Endothelial cell of umbilical vein (primary cell): ENCODE measurements around the gene CACNA1B. TPM values are rescaled to one million over a fixed set of nuclear protein-coding genes. Genes with fewer than 3 reads are reported as not detected.

Experiments used
- BruUV-seq: library from RNA; stranded (reverse); fragments of 400-500 nt; replicated peaks from 2 replicates; lab custom pipeline; 2021; lab: Mats Ljungman, UMichigan
- CTCF ChIA-PET: fragments of 300-600, 350-600 bp; sonication (Branson Sonifier 250); formaldehyde crosslinking; loops from one replicate; lab custom pipeline; 2021; ENCODE audit warnings: antibody characterized with exemption, inconsistent platforms; lab: Charles Lee
- POLR2A ChIA-PET: fragments of 300-600, 350-600 bp; sonication (Branson Sonifier 250); formaldehyde crosslinking; loops from one replicate; lab custom pipeline; 2021; ENCODE audit warnings: antibody characterized with exemption, inconsistent platforms; lab: Charles Lee
- DNase-seq: peaks from one replicate; pipeline ENCODE4 v3.0.0-alpha.2; 2011; ENCODE audit warnings: low read depth, low spot score
- FAIRE-seq: peaks from 2 replicates; lab custom pipeline; 2011; peaks lifted over from hg19 to GRCh38; lab: Jason Lieb, UNC
- H2AFZ ChIP-seq: 2 replicates; pipeline ENCODE4 v1.6.0; 2012; ENCODE audit warnings: low read depth, low read length, control low read depth, inconsistent platforms
- H3K27ac ChIP-seq: 2 replicates; pipeline ENCODE4 v1.5.1; 2011; ENCODE audit warnings: low read depth, mild to moderate bottlenecking, control low read depth, low read length, moderate library complexity; ENCODE audit not compliant: insufficient read depth
- H3K27me3 ChIP-seq, 2 experiments: 2 replicates each; pipeline versions ENCODE4 v1.6.0 to v1.6.1; 2011; ENCODE audit warnings: low read length in 2 of 2, mixed read lengths in 1 of 2; ENCODE audit not compliant: control insufficient read depth in 2 of 2, insufficient read depth in 2 of 2
- H3K36me3 ChIP-seq, 2 experiments: 2 replicates in 1 of 2; 3 replicates in 1 of 2; pipeline ENCODE4 v1.5.1; 2011; ENCODE audit warnings: low read length in 2 of 2, mild to moderate bottlenecking in 1 of 2, moderate library complexity in 1 of 2; ENCODE audit not compliant: control insufficient read depth in 2 of 2, insufficient read depth in 2 of 2; ENCODE audit errors: extremely low read depth in 1 of 2
- H3K4me1 ChIP-seq: 3 replicates; pipeline ENCODE4 v1.5.1; 2011; ENCODE audit warnings: mild to moderate bottlenecking, low read length; ENCODE audit not compliant: control insufficient read depth, insufficient read depth; ENCODE audit errors: extremely low read depth
- H3K4me2 ChIP-seq: 2 replicates; pipeline ENCODE4 v1.6.1; 2011; ENCODE audit warnings: low read length, control low read depth, mixed read lengths; ENCODE audit not compliant: insufficient read depth
- H3K4me3 ChIP-seq, 3 experiments: fragments of 200-600 bp in 1 of 3; sonication (generic), shearing (Covaris generic) in 1 of 3; replicated peaks in 1 of 3; 2 replicates each; pipeline ENCODE4 v1.5.1; 2011 to 2016; ENCODE audit warnings: control low read depth in 3 of 3, low read length in 3 of 3, mild to moderate bottlenecking in 2 of 3, inconsistent platforms in 1 of 3, low read depth in 1 of 3, moderate library complexity in 1 of 3; ENCODE audit not compliant: insufficient read depth in 1 of 3
- H3K79me2 ChIP-seq: 2 replicates; pipeline ENCODE4 v1.6.0; 2012; ENCODE audit warnings: low read length, inconsistent platforms; ENCODE audit not compliant: control insufficient read depth, insufficient read depth
- H3K9ac ChIP-seq: replicated peaks from 2 replicates; pipeline ENCODE3; 2011; ENCODE audit warnings: low read length, control low read depth; ENCODE audit not compliant: insufficient read depth; ENCODE audit errors: extremely low read depth
- H3K9me1 ChIP-seq: replicated peaks from 3 replicates; pipeline ENCODE4 v1.6.0; 2011; ENCODE audit warnings: mild to moderate bottlenecking, low read length; ENCODE audit not compliant: control insufficient read depth, insufficient read depth; ENCODE audit errors: extremely low read depth
- H3K9me3 ChIP-seq: replicated peaks from 2 replicates; pipeline ENCODE4 v1.5.1; 2012; ENCODE audit warnings: low read length, inconsistent platforms; ENCODE audit not compliant: control insufficient read depth, insufficient read depth
- H4K20me1 ChIP-seq: replicated peaks from 2 replicates; pipeline ENCODE3; 2011; ENCODE audit warnings: mild to moderate bottlenecking, low read length; ENCODE audit not compliant: control insufficient read depth, insufficient read depth; ENCODE audit errors: extremely low read depth
- EZH2 ChIP-seq: IDR thresholded peaks from 2 replicates; pipeline ENCODE4 v1.6.1; 2012; ENCODE audit warnings: borderline replicate concordance, low read depth, mild to moderate bottlenecking, moderate library complexity, low read length, inconsistent platforms; ENCODE audit not compliant: severe bottlenecking
- FOS ChIP-seq: IDR thresholded peaks from 2 replicates; pipeline ENCODE4 v1.6.1; 2011; ENCODE audit warnings: mild to moderate bottlenecking, low read length, moderate library complexity, borderline replicate concordance; ENCODE audit not compliant: insufficient read depth
- GATA2 ChIP-seq: IDR thresholded peaks from 2 replicates; pipeline ENCODE4 v1.7.0; 2011; ENCODE audit warnings: low read depth, mild to moderate bottlenecking, moderate library complexity, mixed read lengths, low read length; ENCODE audit not compliant: insufficient read length, insufficient read depth
- JUN ChIP-seq: IDR thresholded peaks from 2 replicates; pipeline ENCODE4 v1.6.1; 2011; ENCODE audit warnings: borderline replicate concordance, low read depth; ENCODE audit not compliant: insufficient read length, insufficient read depth
- MYC ChIP-seq: IDR thresholded peaks from one replicate; pipeline ENCODE4 v1.6.1; 2011; ENCODE audit warnings: mild to moderate bottlenecking, low read depth, low read length
- POLR2A ChIP-seq: IDR thresholded peaks from 2 replicates; pipeline ENCODE4 v1.6.1; 2012; ENCODE audit warnings: low read depth, mild to moderate bottlenecking, control low read depth, low read length
- POLR2AphosphoS5 ChIP-seq: IDR thresholded peaks from 2 replicates; pipeline ENCODE4 v1.6.1; 2012; ENCODE audit warnings: low read depth, mild to moderate bottlenecking, control low read depth, low read length, moderate library complexity; ENCODE audit not compliant: insufficient read depth
- dilution Hi-C: fragments of 300-500 bp; cut with MboI; formaldehyde crosslinking; loops from one replicate; pipeline ENCODE4 v1.15.0; 2019; ENCODE audit warnings: low sequenced_read_pairs; ENCODE audit not compliant: extremely low pct_ligation_motif_present
- intact Hi-C: fragments of 100-400 bp; cut with micrococcal nuclease; formaldehyde crosslinking; loops from one replicate; pipeline ENCODE4 v1.10.0; 2022
- polyA plus RNA-seq, 4 experiments: library from polyadenylated mRNA; depleted of rRNA in 3 of 4; stranded (reverse) in 3 of 4; unstranded in 1 of 4; fragments of >200 nt; gene quantifications; 2 replicates each; pipeline versions ENCODE4 v1.2.1 to v1.2.3, GENCODE V29; 2011 to 2012; ENCODE audit warnings: missing spikeins in 1 of 4
- total RNA-seq: library from RNA; stranded (reverse); gene quantifications from 2 replicates; pipeline ENCODE4 v1.2.3, GENCODE V29; 2021
- TF ChIP-seq, protein P1 (sequence below), 2 donors: IDR thresholded peaks; 1 replicate in 1 of 2; 2 replicates in 1 of 2; pipeline ENCODE4 v1.5.1; 2011; ENCODE audit warnings: low read length in 2 of 2, mild to moderate bottlenecking in 2 of 2, moderate library complexity in 2 of 2, control low read depth in 1 of 2, inconsistent platforms in 1 of 2, low read depth in 1 of 2; ENCODE audit not compliant: insufficient read depth in 1 of 2; ENCODE audit errors: extremely low read depth in 1 of 2
- TF ChIP-seq, protein P2 (sequence below): IDR thresholded peaks from 2 replicates; pipeline ENCODE4 v1.6.1; 2011; ENCODE audit not compliant: insufficient read depth, insufficient read length

CACNA1B gene
- total and polyA plus RNA-seq, 2 donors (not counting 3 experiments of a cell fraction or from before 2014, with no cell fraction given), result 0.11 to 0.41 TPM

DNA sequence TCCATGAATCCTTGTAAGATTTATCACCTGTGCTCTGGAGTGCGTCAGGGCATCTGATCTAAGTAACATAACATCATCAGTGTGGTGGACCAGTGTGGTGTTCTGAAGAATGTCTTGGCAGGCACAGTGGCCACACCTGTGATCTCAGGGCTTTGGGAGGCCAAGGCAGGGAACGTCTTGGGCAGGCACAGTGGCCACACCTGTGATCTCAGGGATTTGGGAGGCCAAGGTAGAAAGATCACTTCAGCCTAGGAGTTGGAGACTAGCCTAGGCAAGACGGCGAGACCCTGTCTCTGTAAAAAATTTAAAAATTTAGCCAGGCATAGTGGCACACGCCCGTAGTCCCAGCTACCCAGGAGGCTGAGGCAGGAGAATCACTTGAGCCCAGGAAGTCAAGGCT, 185.5 kb downstream of the CACNA1B start:
- POLR2A ChIA-PET, result no interaction called here
- no peak overlapping the region for H3K4me2 ChIP-seq
- intact Hi-C loops (no loop called here), dilution Hi-C loops (no loop called here)
- no peaks in the 10 kb centered on the region for H3K36me3 ChIP-seq
- CTCF ChIA-PET, result no interaction called here
- no peak overlapping the region for H3K27ac ChIP-seq
- FAIRE-seq (no peak), DNase-seq (no peak)
- no peaks in the 10 kb centered on the region for H3K27me3 ChIP-seq
- H3K79me2 ChIP-seq, result no peaks in the 10 kb centered on the region
- BruUV-seq, result no TSS peak
- H3K4me1 ChIP-seq, result no peaks in the 10 kb centered on the region
- H4K20me1 ChIP-seq, result no peaks in the 10 kb centered on the region
- H3K4me3 ChIP-seq, result no peak overlapping the region
- H2AFZ ChIP-seq, result no peak overlapping the region
- TF ChIP-seq MYC (no peak), POLR2A (no peak), FOS (no peak), EZH2 (no peak), GATA2 (no peak), JUN (no peak)
- TF ChIP-seq, protein P1, sequence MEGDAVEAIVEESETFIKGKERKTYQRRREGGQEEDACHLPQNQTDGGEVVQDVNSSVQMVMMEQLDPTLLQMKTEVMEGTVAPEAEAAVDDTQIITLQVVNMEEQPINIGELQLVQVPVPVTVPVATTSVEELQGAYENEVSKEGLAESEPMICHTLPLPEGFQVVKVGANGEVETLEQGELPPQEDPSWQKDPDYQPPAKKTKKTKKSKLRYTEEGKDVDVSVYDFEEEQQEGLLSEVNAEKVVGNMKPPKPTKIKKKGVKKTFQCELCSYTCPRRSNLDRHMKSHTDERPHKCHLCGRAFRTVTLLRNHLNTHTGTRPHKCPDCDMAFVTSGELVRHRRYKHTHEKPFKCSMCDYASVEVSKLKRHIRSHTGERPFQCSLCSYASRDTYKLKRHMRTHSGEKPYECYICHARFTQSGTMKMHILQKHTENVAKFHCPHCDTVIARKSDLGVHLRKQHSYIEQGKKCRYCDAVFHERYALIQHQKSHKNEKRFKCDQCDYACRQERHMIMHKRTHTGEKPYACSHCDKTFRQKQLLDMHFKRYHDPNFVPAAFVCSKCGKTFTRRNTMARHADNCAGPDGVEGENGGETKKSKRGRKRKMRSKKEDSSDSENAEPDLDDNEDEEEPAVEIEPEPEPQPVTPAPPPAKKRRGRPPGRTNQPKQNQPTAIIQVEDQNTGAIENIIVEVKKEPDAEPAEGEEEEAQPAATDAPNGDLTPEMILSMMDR (IDR thresholded peaks at IDR 0.05; ENCODE audit: extremely low read depth in 1 of 2, insufficient read depth in 1 of 2, low read depth in 1 of 2, low read length in 2 of 2), result no peak
- no peaks in the 10 kb centered on the region for H3K9me3 ChIP-seq
- H3K9me1 ChIP-seq, result no peaks in the 10 kb centered on the region
- no peak overlapping the region for H3K9ac ChIP-seq

DNA sequence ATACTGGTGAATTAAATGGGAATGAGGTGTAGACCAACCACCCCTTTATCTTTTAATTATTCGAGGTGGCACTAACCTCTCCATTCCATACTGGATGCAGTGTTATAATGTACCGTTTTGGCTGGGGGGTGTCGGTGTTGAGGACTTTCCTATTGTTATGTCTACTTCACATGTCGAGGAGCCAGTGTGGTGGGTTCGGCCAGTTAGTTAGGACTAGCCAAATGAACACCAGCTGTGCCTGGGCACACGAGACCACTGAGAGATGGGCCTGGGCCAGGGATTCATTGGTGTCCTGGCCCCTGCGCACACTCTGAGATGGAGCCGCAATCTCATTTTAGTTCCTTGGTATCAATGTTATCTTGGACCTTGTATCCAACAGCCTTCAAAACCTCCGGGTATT, 186.2 kb downstream of the CACNA1B start:
- no peaks in the 10 kb centered on the region for H3K9me3 ChIP-seq
- H3K4me2 ChIP-seq, result no peak overlapping the region
- H3K27ac ChIP-seq, result no peak overlapping the region
- ChIA-PET POLR2A (no interaction called here), CTCF (no interaction called here)
- no peak for FAIRE-seq
- no peaks in the 10 kb centered on the region for H3K36me3 ChIP-seq
- H3K4me3 ChIP-seq, result no peak overlapping the region
- no peaks in the 10 kb centered on the region for H3K79me2 ChIP-seq
- dilution Hi-C loops, result no loop called here
- intact Hi-C loops, result no loop called here
- DNase-seq, result no peak
- no peaks in the 10 kb centered on the region for H3K4me1 ChIP-seq
- H3K9me1 ChIP-seq, result no peaks in the 10 kb centered on the region
- no peak overlapping the region for H2AFZ ChIP-seq
- no peaks in the 10 kb centered on the region for H3K27me3 ChIP-seq
- no peak overlapping the region for H3K9ac ChIP-seq
- no TSS peak for BruUV-seq
- H4K20me1 ChIP-seq, result no peaks in the 10 kb centered on the region
- TF ChIP-seq GATA2 (no peak), EZH2 (no peak), FOS (no peak), POLR2A (no peak), POLR2AphosphoS5 (no peak), JUN (no peak), MYC (no peak)
- TF ChIP-seq, protein P2, sequence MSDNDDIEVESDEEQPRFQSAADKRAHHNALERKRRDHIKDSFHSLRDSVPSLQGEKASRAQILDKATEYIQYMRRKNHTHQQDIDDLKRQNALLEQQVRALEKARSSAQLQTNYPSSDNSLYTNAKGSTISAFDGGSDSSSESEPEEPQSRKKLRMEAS, result no peak
- TF ChIP-seq, protein P1 (IDR thresholded peaks at IDR 0.05; ENCODE audit: extremely low read depth in 1 of 2, insufficient read depth in 1 of 2, low read depth in 1 of 2, low read length in 2 of 2), result no peak
